WI38 (cell line): ENCODE measurements around the gene MAP2K6.

Source experiments
- H3K4me3 ChIP-seq: 2 replicates; pipeline ENCODE4 v1.5.1; 2011; ENCODE audit warnings: low read depth, mild to moderate bottlenecking, control low read depth, low read length
- TF ChIP-seq, protein P1 (sequence below): IDR thresholded peaks from 2 replicates; pipeline ENCODE4 v1.5.1; 2012; ENCODE audit warnings: low read depth, mild to moderate bottlenecking, control low read depth, low read length

MAP2K6 gene

DNA sequence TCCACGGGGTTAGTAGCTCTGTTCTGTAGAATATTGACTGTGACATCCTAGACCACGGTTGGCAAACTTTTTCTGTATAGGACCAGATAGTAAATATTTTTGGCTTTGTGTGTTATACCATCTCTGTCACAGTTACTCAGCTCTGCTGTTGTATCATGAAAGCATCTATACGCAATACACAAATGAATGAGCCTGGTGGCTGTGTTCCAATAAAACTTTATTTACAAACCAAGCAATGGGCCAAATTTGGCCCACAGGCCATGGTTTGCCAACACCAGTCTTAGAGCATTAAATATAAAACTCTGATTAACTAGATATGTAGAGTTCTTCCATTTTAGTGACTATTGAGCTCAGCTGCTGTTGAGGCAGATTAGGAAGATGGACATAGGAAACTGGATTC is 132.7 kb downstream of the MAP2K6 start:
- H3K4me3 ChIP-seq, result no peak overlapping the region
- TF ChIP-seq, protein P1, sequence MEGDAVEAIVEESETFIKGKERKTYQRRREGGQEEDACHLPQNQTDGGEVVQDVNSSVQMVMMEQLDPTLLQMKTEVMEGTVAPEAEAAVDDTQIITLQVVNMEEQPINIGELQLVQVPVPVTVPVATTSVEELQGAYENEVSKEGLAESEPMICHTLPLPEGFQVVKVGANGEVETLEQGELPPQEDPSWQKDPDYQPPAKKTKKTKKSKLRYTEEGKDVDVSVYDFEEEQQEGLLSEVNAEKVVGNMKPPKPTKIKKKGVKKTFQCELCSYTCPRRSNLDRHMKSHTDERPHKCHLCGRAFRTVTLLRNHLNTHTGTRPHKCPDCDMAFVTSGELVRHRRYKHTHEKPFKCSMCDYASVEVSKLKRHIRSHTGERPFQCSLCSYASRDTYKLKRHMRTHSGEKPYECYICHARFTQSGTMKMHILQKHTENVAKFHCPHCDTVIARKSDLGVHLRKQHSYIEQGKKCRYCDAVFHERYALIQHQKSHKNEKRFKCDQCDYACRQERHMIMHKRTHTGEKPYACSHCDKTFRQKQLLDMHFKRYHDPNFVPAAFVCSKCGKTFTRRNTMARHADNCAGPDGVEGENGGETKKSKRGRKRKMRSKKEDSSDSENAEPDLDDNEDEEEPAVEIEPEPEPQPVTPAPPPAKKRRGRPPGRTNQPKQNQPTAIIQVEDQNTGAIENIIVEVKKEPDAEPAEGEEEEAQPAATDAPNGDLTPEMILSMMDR, result no peak

DNA sequence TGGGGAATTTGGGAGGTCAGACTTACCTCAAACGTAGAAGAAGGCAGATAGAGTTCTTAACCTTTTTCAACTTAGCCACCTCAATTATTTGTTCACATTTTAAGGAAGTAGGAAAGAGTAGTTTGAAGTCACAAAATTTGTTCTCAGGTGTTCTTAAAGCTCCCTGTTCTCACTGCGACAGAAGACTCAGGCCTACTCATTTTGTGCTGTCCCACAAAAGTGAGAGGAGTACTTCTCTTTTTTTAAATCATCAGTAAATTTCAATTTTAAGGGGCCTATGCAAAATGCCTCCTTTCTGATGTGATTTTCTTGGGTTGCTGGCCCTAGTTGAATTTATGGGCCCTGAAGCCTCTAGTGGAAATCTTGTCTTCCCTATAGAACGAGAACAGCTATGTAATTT is 133.4 kb downstream of the MAP2K6 start:
- H3K4me3 ChIP-seq, result no peak overlapping the region
- TF ChIP-seq, protein P1, result no peak

DNA sequence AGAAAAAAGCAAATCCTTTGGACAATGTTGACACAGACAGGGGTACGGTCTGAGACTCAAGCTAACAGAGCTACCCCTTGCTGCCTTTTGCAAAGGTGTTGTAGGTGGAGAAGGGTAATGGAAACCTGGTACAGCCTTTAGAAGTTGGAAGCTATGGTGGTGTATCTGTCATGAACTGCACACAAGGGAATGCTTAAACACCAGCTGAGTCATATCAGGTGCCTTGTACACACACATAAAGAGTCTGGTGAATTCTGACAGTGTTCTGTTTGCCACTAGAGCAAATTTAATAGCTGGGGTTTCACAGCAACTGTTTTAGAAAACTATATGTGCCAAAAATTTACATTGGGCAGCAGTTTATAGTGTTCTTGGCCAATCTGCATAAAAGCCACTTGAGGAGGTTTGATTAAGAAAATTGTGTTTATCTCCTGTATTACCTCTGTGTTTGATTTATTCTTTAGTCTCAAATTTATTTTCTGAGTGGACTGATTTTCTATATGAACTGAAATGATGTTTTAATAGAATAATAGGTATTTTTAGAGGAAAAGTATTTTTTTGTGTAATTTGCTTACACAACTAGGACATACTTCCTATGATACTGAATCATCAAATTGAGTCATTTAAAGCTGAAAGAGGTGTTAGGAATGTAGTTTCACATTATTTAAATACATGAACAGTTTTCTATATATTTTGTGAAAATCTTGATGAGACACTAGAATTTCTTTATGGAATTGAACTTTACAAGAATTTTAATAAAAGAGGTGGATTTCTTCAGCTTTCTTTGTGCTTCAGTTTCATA is 136.9 kb downstream of the MAP2K6 start:
- H3K4me3 ChIP-seq, result no peak overlapping the region
- TF ChIP-seq, protein P1, result no peak

DNA sequence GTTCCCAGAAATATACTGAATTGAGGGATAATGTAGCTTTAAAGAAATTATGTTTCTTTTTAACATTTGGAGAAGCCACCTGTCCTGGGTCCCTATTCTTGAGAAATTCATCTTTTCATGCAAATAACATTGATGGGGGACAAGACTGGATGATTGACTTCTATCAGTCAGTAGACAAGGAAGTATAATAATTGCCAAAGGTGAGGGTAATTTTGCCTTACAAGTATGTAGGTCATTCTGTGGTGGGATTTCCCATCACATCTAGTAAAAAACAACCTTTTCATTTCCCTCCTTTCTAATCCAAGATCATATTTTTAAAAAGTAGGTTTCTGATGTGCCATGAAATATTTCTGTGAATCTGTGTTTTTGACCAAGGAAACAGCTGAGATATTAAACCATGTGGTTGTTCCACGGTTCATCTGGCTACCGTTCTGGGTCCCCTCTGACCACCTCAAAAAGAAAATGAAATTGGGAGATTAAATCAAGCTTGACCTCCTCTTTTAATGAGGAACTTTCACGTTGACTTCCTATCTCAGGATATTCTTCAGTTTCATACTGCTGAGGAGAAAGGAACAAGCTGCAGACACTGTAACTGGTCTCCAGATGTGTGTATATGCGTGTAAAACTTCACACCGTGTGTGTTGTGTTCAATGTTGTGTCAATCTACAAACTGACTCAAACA is 138.6 kb downstream of the MAP2K6 start:
- TF ChIP-seq, protein P1, result no peak
- H3K4me3 ChIP-seq, result no peak overlapping the region

DNA sequence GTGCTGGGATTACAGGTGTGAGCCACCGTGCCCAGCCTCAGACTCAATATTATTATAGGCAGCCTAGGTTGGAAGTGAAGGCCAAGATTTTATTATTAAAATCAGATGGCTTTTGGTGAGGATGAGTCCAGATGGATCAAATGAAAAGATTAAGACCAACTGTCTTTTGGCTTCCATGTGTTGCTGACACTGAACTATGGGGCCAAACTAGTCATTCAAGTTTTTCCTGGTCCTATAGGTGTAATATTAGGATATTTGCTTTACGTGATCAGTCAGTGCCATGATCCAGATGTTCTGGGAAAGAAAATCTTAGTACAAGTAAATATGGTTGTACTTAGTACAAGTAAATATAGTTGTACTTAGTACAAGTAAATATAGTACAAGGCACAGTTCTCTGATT is 140.6 kb downstream of the MAP2K6 start:
- no peak overlapping the region for H3K4me3 ChIP-seq
- TF ChIP-seq, protein P1, result no peak

DNA sequence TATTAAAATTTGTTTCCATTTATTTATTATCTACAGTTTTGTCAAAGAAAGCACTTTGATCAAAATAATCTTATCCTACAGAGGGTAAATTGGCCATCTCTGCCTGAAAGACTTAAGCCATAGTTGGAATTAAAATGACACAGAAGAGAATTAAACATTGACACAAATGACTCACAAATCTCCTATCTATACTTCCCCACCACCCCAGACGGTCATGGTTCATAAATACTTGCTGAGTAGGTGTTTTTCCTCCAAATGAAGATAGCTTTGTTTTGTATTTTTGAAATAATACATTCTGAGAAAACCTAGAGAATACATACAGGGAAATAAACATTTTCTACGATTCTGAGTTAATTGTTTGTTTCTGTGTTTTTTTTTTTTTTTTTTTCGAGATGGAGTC is 142.8 kb downstream of the MAP2K6 start:
- no peak overlapping the region for H3K4me3 ChIP-seq
- TF ChIP-seq, protein P1, result no peak

DNA sequence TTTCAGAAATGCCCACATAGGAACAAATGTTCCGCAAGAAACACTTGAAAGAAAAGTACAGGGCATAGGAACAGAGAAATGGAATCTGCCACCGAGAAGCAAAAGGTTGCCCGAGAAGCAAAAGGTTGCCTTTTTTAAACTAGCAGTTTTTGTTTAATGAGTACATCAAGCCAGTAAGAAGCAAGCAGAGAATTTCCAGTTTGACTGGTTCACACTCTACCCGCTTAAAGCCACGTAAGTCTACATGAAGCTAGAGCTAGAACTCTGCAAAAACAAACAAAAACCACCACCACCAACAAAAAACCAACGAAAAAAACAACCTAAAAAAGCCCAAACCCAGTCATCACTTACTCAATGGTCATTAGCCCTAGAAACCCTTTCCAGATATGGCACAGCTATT is 144.3 kb downstream of the MAP2K6 start:
- TF ChIP-seq, protein P1, result no peak
- H3K4me3 ChIP-seq, result no peak overlapping the region
